HUES64 (cell line): Measurements from ENCODE around the gene PHETA1.

ENCODE experiments used
- H3K27ac ChIP-seq: 2 replicates; pipeline ENCODE4 v1.7.0; 2013; ENCODE audit warnings: low read depth, low read length, inconsistent platforms
- H3K27me3 ChIP-seq: 2 replicates; pipeline ENCODE4 v1.6.1; 2013; ENCODE audit warnings: mild to moderate bottlenecking, low read length; ENCODE audit not compliant: insufficient read depth
- H3K36me3 ChIP-seq: 2 replicates; pipeline ENCODE4 v1.6.1; 2013; ENCODE audit warnings: mild to moderate bottlenecking, low read length; ENCODE audit not compliant: insufficient read depth
- H3K4me1 ChIP-seq: 2 replicates; pipeline ENCODE4 v1.6.1; 2013; ENCODE audit warnings: mild to moderate bottlenecking, low read length, moderate library complexity; ENCODE audit not compliant: insufficient read depth
- H3K4me3 ChIP-seq: 2 replicates; pipeline ENCODE4 v1.5.1; 2013; ENCODE audit warnings: mild to moderate bottlenecking, low read length, moderate library complexity
- H3K9ac ChIP-seq: 2 replicates; pipeline ENCODE4 v1.6.1; 2013; ENCODE audit warnings: mild to moderate bottlenecking, low read depth, low read length
- H3K9me3 ChIP-seq: 2 replicates; pipeline ENCODE4 v1.6.1; 2013; ENCODE audit warnings: low read depth, low read length; ENCODE audit not compliant: insufficient read depth
- WGBS: fragments of 150-250, 120-280 bp; methylation state at CpG from one replicate; pipeline ENCODE4 v1.1.7; 2013; ENCODE audit warnings: missing lambda C conversion rate; 5-methylcytosine and 5-hydroxymethylcytosine counted together

The PHETA1 gene

DNA sequence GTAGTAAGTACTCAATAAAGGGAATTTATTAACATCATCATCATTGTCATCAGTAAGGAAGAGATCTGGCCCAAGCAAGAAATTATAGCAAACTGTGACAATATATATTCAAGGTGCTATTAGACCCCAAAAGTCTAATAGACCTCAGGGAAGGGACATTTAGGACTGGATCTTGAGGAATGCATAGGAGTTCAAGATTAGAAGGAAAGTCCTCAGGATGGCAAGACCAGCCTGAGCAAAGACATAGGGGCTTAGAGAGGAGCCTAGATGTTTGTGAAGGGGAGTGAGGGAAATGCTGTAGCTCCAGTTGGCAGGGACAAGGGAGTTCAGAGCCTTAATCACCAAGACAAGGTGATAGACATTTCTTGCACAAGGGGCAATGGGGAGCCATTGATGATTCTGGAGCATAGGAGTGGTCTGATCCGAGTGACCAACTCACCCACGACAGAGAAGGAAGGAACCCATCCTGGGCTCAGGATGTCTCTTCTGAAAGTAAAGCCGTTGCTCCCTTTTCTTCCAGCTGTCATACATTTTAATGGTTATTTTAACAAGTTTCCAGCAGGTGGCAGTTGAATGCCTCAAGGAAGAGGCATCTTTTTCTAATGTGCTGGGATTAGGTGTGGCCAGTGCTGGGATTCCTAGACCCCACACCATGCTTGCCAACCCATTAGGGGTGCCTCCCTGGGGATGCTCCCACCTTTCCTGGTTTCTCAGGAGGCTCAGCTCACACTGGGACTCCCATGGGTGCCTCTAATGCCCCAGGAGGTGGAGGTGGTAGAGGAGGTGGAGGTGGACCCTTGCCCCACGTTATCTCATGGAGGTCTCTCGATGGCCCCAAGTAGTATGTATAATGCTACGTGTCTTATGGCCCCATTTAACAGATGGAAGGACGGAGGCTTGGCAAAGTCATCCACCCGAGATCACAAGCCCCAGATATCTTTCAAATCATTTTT is 37.8 kb downstream of the PHETA1 start:
- H3K27ac ChIP-seq: no peak overlapping the region
- no peaks in the 10 kb centered on the region for H3K9me3 ChIP-seq
- H3K36me3 ChIP-seq: no peaks in the 10 kb centered on the region
- no peaks in the 10 kb centered on the region for H3K4me1 ChIP-seq
- H3K4me3 ChIP-seq: no peak overlapping the region
- 72% methylated on average over 7 of the region's 8 CpGs for WGBS
- no peak overlapping the region for H3K9ac ChIP-seq
- H3K27me3 ChIP-seq: no peaks in the 10 kb centered on the region

DNA sequence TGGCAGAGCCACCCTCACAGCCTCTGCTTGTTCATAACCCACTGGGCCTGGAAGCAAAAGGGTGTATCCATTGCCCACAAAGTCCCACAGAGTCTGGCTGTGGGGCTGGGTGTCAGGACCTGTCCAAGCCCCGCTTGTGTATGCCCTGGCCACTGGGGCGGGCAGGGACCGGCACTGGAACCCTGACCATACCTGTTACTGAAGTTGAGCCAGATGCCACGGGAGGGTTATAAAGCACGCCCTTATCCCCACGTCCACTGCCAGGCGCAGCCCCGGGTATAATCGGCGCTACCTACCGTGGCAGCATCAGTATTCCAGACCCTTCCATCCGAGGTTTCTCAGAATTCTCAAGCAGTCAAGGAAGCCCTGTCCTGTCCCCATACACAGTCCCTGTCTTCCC is 40.8 kb downstream of the PHETA1 start:
- 94% methylated on average over 12 of the region's 12 CpGs for WGBS
- H3K36me3 ChIP-seq: no peaks in the 10 kb centered on the region
- H3K4me3 ChIP-seq: no peak overlapping the region
- no peak overlapping the region for H3K27ac ChIP-seq
- H3K9me3 ChIP-seq: 0 out of 2 replicates have a peak, but pooled peaks cover 3% of the 10 kb centered on the region
- no peaks in the 10 kb centered on the region for H3K27me3 ChIP-seq
- no peaks in the 10 kb centered on the region for H3K4me1 ChIP-seq
- no peak overlapping the region for H3K9ac ChIP-seq

GRCh38 chr12:111327474-111327873 is 41.4 kb downstream of the PHETA1 start:
- no peaks in the 10 kb centered on the region for H3K36me3 ChIP-seq
- no peak overlapping the region for H3K9ac ChIP-seq
- no peaks in the 10 kb centered on the region for H3K27me3 ChIP-seq
- WGBS: 80% methylated on average over 6 of the region's 6 CpGs
- H3K27ac ChIP-seq: no peak overlapping the region
- H3K9me3 ChIP-seq: 0 out of 2 replicates have a peak, but pooled peaks cover 3% of the 10 kb centered on the region
- H3K4me3 ChIP-seq: no peak overlapping the region
- H3K4me1 ChIP-seq: no peaks in the 10 kb centered on the region

- 94% methylated on average over 25 of the region's 25 CpGs for WGBS
- Histone ChIP-seq H3K36me3 (no peaks in the 10 kb centered on the region), H3K27me3 (no peaks in the 10 kb centered on the region), H3K9ac (no peak overlapping the region), H3K27ac (no peak overlapping the region), H3K4me3 (no peak overlapping the region), H3K4me1 (no peaks in the 10 kb centered on the region), H3K9me3 (0 out of 2 replicates have a peak, but pooled peaks cover 3% of the 10 kb centered on the region)
These were observed 46.3 kb downstream of the PHETA1 start for GRCh38 chr12:111322336-111323250.

DNA sequence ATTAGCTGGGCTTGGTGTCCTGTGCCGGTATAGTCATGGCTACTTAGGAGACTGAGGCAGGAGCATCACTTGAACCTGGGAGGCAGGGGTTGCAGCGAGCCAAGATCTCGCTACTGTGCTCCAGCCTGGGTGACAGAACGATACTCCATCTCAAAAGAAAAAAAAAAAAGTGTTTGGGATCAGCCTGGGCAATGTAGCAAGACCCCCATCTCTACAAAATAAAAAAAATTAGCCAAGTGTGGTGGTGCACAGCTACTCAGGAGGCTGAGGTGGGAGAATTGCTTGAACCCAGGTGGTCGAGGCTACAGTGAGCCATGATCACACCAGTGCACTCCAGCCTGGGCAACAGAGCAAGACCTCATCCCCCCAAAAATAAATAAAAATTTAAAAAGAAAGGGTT is 47.6 kb downstream of the PHETA1 start:
- Histone ChIP-seq H3K27me3 (no peaks in the 10 kb centered on the region), H3K4me1 (no peaks in the 10 kb centered on the region), H3K4me3 (no peak overlapping the region), H3K36me3 (no peaks in the 10 kb centered on the region), H3K9ac (no peak overlapping the region), H3K9me3 (0 out of 2 replicates have a peak, but pooled peaks cover 3% of the 10 kb centered on the region), H3K27ac (no peak overlapping the region)
- 94% methylated on average over 5 of the region's 5 CpGs for WGBS

DNA sequence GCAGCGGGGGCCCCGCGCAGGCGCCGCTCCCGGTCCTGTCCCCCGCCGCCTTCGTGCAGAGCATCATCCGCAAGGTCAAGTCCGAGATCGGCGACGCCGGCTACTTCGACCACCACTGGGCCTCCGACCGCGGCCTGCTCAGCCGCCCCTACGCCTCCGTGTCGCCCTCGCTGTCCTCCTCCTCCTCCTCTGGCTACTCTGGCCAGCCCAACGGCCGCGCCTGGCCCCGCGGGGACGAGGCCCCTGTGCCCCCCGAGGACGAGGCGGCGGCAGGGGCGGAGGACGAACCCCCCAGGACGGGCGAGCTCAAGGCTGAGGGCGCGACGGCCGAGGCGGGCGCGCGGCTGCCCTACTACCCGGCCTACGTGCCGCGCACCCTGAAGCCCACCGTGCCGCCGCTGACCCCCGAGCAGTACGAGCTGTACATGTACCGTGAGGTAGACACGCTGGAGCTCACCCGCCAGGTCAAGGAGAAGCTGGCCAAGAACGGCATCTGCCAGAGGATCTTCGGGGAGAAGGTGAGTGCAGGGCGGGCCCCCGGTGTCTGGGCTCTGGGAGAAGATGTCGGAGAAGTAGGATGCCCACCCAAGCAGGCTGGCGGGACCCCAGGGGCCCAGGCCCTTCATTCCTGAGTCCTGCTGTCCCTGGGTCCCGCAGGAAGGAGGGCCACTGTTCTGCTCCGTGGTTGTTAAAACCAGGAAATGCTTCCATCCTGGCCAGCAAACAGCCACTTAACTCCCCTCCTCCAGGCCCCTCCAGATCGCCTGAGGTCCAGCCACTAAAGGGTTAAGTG is 48.4 kb downstream of the PHETA1 start:
- H3K27me3 ChIP-seq: no peaks in the 10 kb centered on the region
- 95% methylated on average over 67 of the region's 67 CpGs for WGBS
- no peak overlapping the region for H3K9ac ChIP-seq
- H3K36me3 ChIP-seq: no peaks in the 10 kb centered on the region
- no peak overlapping the region for H3K27ac ChIP-seq
- H3K4me1 ChIP-seq: no peaks in the 10 kb centered on the region
- H3K4me3 ChIP-seq: no peak overlapping the region
- 0 out of 2 replicates have a peak, but pooled peaks cover 3% of the 10 kb centered on the region for H3K9me3 ChIP-seq

DNA sequence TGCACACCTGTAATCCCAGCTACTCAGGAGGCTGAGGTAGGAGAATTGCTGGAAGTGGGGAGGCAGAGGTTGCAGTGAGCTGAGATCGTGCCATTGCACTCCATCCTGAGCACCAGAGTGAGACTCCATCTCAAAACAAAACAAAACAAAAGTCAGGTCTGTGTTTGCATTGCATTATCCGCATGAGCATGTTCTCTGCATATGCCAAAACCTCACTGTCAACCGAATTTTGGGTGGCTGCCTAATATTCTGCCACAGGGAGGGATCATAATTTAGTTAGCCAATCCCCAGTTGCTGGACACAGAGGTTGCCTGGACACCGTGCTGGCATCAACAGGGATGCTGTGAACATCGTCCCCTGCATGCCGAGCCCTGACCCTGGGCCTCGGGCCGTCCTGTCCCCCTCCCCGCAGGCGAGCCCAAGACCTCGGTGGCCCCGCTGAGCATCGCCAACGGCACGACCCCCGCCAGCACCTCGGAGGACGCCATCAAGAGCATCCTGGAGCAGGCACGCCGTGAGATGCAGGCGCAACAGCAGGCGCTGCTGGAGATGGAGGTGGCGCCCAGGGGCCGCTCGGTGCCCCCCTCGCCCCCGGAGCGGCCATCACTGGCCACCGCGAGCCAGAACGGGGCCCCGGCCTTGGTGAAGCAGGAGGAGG is 49.2 kb downstream of the PHETA1 start:
- H3K4me1 ChIP-seq: no peaks in the 10 kb centered on the region
- no peak overlapping the region for H3K27ac ChIP-seq
- H3K9me3 ChIP-seq: no peaks in the 10 kb centered on the region
- H3K9ac ChIP-seq: no peak overlapping the region
- no peak overlapping the region for H3K4me3 ChIP-seq
- no peaks in the 10 kb centered on the region for H3K27me3 ChIP-seq
- H3K36me3 ChIP-seq: no peaks in the 10 kb centered on the region
- 95% methylated on average over 32 of the region's 32 CpGs for WGBS

- H3K9me3 ChIP-seq: no peaks in the 10 kb centered on the region
- 96% methylated on average over 6 of the region's 6 CpGs for WGBS
- no peaks in the 10 kb centered on the region for H3K36me3 ChIP-seq
These were observed 50.4 kb downstream of the PHETA1 start for GRCh38 chr12:111318450-111318849.

GRCh38 chr12:111316671-111317070 is 52.2 kb downstream of the PHETA1 start:
- no peaks in the 10 kb centered on the region for H3K27me3 ChIP-seq
- no peak overlapping the region for H3K9ac ChIP-seq
- H3K4me1 ChIP-seq: no peaks in the 10 kb centered on the region
- no peaks in the 10 kb centered on the region for H3K9me3 ChIP-seq
- no peaks in the 10 kb centered on the region for H3K36me3 ChIP-seq
- no peak overlapping the region for H3K4me3 ChIP-seq
- H3K27ac ChIP-seq: no peak overlapping the region
- 94% methylated on average over 5 of the region's 5 CpGs for WGBS

More at GRCh38 chr12:111318450-111318849, 50.4 kb downstream of the PHETA1 start:
- Histone ChIP-seq H3K4me1 (no peaks in the 10 kb centered on the region), H3K9ac (no peak overlapping the region), H3K4me3 (no peak overlapping the region), H3K27me3 (no peaks in the 10 kb centered on the region), H3K27ac (no peak overlapping the region)

- no peak overlapping the region for H3K9ac ChIP-seq
- no peaks in the 10 kb centered on the region for H3K36me3 ChIP-seq
- WGBS: 93% methylated on average over 7 of the region's 7 CpGs
- no peak overlapping the region for H3K4me3 ChIP-seq
- H3K27me3 ChIP-seq: no peaks in the 10 kb centered on the region
- H3K4me1 ChIP-seq: no peaks in the 10 kb centered on the region
- no peak overlapping the region for H3K27ac ChIP-seq
- H3K9me3 ChIP-seq: no peaks in the 10 kb centered on the region
These were observed 53.8 kb downstream of the PHETA1 start for GRCh38 chr12:111314953-111315539.
